GM13977 (cell line): ENCODE measurements around the gene CLNK.

Experiments used
- DNase-seq: peaks from one replicate; pipeline ENCODE4 v3.0.0; 2012; ENCODE audit warnings: low spot score
- CTCF ChIP-seq: IDR thresholded peaks from 2 replicates; pipeline ENCODE4 v1.5.1; 2012; ENCODE audit warnings: mild to moderate bottlenecking, control low read depth; ENCODE audit not compliant: insufficient read depth; ENCODE audit errors: extremely low read depth, missing control alignments
- in situ Hi-C: fragments of 300-500 bp; cut with MboI; formaldehyde crosslinking; loops from one replicate; pipeline ENCODE4 v1.12.0; 2022; ENCODE audit warnings: low sequenced_read_pairs, low pct_unique_long_range_greater_than_20kb, mixed read lengths, inconsistent platforms; ENCODE audit not compliant: unreplicated experiment

The CLNK gene

GRCh38 chr4:10554694-10555093, 129.9 kb downstream of the CLNK start:
- DNase-seq = peak; percentile 36
- TF ChIP-seq CTCF = peak; percentile 74
- in situ Hi-C loops = loop anchor here (25.0 kb wide), 1 partner anchor 1158 kb away; no protein-coding TSS in a partner anchor

DNA sequence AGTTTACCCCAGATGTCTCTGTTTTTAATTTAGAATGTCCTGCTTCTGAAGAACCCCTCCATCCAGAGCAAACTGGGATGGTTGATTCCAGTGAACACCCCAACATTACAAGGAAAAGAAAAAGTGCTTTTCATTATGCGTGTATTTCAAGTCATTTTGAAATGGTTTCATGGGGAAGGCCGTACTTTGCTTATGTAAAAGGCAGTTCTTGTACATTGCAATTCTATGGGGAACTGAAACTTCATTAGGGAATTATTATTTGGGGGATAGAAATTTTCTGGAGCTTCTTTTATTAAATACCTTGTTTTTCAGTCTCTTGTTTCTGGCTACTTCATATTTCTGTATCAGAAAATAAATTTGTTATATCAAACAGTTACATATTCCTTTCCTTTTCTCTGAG, 130.4 kb downstream of the CLNK start:
- no peak for DNase-seq
- in situ Hi-C loops = loop anchor here (25.0 kb wide), 1 partner anchor 1158 kb away; no protein-coding TSS in a partner anchor
- TF ChIP-seq CTCF = no peak

DNA sequence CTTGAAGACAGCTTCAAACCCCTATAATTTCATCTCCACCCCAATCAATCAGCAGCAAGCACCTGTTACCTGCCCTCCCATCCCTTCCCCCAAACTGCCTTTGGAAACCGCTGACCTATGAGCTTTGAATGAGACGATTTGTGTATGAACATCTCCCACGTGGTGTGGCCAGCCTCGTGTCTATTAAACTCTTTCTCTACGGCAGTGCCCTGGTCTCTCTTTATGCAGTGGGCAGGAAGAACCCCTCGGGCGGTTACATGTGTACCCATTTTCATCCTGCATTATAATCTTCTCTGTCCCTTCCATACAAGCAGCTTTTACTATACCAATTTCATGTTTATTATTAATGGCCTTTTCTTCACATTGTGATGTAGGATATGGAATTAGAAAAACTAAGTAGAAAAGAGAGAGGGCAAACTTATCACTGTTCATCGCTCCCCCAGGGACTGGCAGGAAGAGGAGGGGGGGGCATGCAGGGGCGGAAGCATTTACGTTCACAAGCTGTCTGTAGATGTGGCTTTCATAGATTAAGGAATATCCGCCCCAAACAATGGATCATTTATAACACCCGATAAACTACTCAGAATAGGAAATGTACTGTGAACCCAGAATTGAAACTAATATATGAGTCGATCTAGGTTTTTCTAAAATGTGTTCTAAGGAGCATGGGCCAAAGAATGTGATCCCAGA, 131.8 kb downstream of the CLNK start:
- no peak for DNase-seq
- TF ChIP-seq CTCF = no peak
- in situ Hi-C loops = loop anchor here (25.0 kb wide), 1 partner anchor 1160 kb away; no protein-coding TSS in a partner anchor

DNA sequence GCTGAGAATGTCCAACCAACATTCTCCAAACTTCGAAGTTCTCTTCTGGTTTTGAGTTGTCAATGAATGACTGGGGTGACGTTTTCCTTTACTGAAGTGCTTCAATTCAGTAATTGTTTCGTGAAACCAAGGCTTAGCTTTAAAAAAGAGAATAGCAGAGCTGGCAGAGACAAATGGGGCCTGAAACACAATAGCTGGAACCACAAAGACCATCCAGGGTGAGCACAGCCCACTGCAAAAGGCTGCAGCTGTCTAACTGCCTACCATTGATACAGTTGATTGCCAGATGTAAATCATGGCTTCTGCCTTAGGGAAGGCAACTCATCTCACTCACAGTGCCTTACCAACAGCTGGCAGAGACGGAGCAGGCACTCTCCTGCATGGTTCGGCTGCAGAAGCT, 148.7 kb downstream of the CLNK start:
- TF ChIP-seq CTCF = no peak
- in situ Hi-C loops = no loop called here
- peak; percentile 14 for DNase-seq

- peak; percentile 31 for DNase-seq
- in situ Hi-C loops = no loop called here
- TF ChIP-seq CTCF = no peak
Observed at GRCh38 chr4:10534820-10535219, 149.7 kb downstream of the CLNK start.

DNA sequence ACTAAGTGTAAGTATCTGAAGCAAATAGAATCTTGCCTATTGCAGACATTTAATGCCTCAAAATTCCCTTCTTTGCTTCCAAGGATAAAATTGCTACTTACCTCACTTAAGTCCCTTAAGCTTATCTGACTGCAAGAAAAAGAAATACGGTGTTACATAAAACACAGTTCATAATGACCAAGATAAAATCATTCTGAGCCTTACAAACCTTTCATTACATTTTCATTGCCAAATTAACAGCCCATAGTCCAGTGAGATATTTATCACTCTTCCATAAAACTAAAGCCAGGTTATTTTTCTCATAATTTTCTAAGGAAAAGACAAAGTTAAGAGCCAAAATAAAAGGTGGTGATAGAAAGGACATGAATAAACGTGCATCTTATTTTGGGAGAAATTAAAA, 152.4 kb downstream of the CLNK start:
- TF ChIP-seq CTCF = no peak
- no peak for DNase-seq
- in situ Hi-C loops = no loop called here
